ENCODE data around the gene DDAH1.

Gene DDAH1

DNA sequence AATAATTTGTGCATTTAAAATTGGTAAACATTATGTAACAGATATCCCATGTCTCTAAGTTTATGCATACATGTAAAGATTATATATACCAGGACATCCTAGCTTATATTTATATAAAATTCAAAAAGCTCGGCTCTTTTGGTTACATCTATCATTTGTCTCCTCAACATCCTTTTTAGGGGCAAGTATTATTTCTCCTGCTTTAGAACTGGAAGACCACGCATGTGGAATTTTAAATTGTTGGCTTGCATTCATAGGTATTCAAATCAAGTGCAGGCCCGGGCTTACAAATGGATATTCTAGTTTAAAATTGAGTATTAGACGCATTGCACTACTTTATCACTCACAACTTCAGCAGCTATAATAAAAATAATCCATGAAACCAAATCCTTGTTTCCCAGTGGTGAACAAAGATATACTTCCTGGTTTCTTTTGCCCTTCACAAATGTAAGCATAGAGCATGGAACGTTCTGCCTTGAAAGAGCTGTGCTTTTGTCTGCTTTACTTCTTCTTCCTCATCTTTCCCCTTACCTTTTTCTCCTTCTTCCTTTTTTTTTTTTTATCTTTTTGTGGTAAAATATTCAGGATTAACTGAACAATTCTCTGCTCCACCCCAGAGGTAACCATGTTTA, 57.1 kb downstream of the DDAH1 start:
- TF ChIP-seq, protein P1, sequence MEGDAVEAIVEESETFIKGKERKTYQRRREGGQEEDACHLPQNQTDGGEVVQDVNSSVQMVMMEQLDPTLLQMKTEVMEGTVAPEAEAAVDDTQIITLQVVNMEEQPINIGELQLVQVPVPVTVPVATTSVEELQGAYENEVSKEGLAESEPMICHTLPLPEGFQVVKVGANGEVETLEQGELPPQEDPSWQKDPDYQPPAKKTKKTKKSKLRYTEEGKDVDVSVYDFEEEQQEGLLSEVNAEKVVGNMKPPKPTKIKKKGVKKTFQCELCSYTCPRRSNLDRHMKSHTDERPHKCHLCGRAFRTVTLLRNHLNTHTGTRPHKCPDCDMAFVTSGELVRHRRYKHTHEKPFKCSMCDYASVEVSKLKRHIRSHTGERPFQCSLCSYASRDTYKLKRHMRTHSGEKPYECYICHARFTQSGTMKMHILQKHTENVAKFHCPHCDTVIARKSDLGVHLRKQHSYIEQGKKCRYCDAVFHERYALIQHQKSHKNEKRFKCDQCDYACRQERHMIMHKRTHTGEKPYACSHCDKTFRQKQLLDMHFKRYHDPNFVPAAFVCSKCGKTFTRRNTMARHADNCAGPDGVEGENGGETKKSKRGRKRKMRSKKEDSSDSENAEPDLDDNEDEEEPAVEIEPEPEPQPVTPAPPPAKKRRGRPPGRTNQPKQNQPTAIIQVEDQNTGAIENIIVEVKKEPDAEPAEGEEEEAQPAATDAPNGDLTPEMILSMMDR (IDR thresholded peaks at IDR 0.05; ENCODE audit: extremely low read depth, missing control alignments) = no peak

DNA sequence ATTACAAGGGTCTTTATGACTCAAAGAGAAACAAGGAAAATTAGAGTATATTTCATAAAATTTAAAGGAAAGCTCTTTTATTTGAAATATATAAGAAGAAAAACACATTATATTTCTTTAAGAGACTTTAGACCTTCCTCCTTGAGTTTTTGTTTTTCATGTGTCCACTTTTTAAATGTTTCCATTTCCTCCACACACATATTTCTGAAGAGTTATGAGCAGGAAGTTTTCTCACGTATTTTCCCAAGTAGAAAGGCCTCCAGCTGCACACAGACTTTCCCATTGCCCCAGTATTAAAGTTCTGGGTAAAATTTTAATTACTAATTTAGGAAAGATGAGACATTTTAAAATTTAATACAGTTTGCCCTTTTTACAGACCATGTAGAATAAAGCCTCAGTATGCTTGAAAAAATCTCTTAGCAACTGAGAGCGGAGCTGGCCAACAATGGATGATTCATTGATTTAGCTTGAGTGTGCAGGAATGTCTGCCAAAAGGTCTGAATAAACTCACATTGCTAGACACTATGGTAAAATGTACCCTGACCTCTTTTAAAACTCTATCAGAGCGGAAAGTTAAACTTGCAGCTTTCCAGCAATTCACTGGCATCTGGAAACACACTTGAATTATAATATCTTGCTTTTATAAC, 57.9 kb downstream of the DDAH1 start:
- no peak for DNase-seq (ENCODE audit: low spot score)
- TF ChIP-seq, protein P1 (IDR thresholded peaks at IDR 0.05; ENCODE audit: extremely low read depth, missing control alignments) = no peak

More for the DNA sequence above, 57.1 kb downstream of the DDAH1 start:
- no peak for DNase-seq (ENCODE audit: low spot score)

DNA sequence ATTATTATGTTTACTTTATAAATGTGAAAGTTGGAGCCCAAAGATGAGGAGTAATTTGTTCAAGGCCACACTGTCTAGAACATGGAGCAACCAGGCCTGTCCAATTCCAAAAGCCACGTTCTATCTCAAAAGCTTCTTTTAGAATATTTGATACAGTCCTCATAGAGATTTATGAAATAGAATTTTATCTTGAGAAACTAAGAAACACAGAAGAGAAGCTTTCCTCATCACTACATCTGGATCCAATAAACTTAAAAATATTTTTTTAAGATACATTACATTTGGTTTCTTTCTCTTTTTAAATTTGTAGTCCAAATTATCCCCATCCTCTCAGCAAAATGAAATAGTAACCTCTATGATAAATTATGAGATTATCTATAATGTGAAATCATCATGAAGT, 58.9 kb downstream of the DDAH1 start:
- TF ChIP-seq, protein P1 (IDR thresholded peaks at IDR 0.05; ENCODE audit: extremely low read depth, missing control alignments) = no peak
- DNase-seq (ENCODE audit: low spot score) = no peak

DNA sequence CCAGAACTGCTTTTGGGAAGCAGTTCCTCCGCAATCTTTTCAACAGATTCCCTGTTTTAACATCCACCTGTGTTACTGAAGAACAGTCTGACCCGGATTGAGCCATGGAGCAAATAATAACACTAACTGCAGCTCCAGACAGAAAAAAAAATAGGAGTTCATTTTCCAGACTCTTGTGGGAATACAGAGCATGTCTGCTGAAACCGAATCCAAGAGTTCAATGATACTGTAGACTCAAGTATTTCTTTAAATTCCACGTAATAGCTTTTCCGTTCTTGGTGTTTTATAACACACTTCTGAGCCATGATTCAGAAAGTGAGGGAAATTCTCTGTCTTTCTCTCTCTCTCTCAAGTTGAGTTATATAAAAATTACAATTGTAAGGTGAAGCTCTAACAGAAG, 60.6 kb downstream of the DDAH1 start:
- TF ChIP-seq, protein P1 (IDR thresholded peaks at IDR 0.05; ENCODE audit: extremely low read depth, missing control alignments) = no peak
- DNase-seq (ENCODE audit: low spot score) = no peak

DNA sequence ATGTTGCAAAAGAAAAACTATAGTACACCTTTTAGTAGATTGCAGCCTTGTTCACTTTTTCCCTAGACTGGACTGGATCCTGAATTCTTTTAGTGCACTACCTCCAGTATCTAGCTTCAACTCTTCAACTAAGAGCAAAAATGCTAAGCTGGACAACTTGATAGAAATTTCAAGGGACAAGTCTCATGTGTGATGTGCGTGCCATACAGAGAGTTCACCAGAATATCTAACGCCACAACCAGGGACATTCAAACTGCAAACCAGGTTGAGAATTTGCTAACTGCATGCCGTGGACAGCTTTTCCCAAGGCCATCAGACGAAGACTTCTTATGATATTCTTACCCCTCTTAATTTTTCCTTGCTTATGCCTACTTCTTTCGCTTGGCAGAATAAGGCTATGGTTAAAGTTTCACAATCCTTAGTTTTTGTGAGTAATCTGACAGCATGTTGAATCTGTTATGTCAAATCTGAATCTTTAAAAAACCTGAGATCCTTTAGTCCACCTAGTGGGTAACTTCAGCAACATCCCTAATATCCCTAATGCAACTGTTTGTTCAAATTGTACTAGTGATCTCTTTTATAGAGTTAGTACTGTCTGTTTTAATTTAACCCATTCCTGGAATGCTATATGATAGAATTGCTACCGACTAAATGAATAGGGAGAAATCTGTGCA, 66.4 kb downstream of the DDAH1 start:
- DNase-seq (ENCODE audit: low spot score) = no peak
- TF ChIP-seq, protein P1 (IDR thresholded peaks at IDR 0.05; ENCODE audit: extremely low read depth, missing control alignments) = no peak

DNA sequence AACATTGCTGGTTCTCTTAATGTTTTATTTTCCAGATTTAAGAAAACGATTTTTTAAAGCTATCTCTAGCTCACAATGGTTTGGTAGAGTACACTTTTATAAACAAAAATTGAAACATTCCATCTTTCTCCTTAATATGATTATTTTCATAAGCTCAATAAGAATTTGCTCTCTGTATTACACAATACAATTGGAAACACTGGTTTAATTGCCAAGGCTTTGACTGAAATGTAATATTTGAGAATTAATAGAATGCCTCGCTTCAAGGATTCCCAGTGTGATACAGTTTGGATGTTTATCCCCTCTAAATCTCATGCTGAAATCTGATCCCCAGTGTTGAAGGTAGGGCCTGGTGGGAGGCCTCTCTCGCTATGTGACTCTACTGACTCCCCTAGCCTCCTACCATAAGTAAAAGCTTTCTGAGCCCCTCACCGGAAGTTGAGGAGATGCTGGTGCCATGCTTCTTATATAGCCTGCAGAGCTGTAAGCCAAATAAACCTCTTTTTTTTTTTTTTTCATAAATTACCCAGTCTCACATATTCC, 67.4 kb downstream of the DDAH1 start:
- TF ChIP-seq, protein P1 (IDR thresholded peaks at IDR 0.05; ENCODE audit: extremely low read depth, missing control alignments) = no peak
- no peak for DNase-seq (ENCODE audit: low spot score)

DNA sequence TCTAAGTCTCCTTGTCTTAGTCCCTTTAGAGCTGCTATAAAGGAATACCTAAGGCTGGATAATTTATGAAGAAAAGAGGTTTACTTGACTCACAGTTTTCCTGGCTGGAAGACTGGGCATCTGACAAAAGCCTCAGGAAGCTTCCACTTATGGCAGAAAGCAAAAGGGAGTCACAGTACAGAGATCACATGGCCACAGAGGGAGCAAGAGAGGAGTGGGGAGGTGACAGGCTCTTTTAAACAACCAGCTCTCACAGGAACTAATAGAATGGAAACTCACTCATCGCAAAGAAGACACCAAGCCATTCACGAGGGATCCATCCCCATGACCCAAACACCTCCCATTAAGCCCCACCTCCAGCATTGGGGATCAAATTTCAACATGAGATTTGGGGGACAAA, 68.8 kb downstream of the DDAH1 start:
- DNase-seq (ENCODE audit: low spot score) = no peak
- TF ChIP-seq, protein P1 (IDR thresholded peaks at IDR 0.05; ENCODE audit: extremely low read depth, missing control alignments) = no peak

All from GM20000 (cell line).